ENCODE measurements around the gene RAB7A.

The RAB7A gene

DNA sequence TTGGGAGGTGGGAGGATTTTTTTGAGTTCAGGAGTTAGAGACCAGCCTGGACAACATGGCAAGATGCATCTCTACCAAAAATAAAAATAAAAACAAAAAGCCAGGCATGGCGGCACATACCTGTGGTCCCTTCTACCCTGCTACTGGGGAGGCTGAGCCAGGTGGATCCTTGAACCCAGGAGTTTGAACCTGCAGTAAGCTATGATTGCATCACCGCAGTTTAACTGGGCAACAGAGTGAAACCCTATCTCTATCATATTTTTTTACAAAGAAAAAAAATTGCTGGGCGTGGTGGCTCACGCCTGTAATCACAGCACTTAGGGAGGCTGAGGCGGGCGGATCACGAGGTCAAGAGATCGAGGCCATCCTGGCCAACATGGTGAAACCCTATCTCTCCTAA, 39.5 kb upstream of the RAB7A start:
- TF ChIP-seq, protein P1, sequence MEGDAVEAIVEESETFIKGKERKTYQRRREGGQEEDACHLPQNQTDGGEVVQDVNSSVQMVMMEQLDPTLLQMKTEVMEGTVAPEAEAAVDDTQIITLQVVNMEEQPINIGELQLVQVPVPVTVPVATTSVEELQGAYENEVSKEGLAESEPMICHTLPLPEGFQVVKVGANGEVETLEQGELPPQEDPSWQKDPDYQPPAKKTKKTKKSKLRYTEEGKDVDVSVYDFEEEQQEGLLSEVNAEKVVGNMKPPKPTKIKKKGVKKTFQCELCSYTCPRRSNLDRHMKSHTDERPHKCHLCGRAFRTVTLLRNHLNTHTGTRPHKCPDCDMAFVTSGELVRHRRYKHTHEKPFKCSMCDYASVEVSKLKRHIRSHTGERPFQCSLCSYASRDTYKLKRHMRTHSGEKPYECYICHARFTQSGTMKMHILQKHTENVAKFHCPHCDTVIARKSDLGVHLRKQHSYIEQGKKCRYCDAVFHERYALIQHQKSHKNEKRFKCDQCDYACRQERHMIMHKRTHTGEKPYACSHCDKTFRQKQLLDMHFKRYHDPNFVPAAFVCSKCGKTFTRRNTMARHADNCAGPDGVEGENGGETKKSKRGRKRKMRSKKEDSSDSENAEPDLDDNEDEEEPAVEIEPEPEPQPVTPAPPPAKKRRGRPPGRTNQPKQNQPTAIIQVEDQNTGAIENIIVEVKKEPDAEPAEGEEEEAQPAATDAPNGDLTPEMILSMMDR (IDR thresholded peaks at IDR 0.05), result no peak
- H3K4me3 ChIP-seq, result no peak overlapping the region
- no peak for DNase-seq (ENCODE audit: low spot score)
- H3K27ac ChIP-seq, result no peak overlapping the region

DNA sequence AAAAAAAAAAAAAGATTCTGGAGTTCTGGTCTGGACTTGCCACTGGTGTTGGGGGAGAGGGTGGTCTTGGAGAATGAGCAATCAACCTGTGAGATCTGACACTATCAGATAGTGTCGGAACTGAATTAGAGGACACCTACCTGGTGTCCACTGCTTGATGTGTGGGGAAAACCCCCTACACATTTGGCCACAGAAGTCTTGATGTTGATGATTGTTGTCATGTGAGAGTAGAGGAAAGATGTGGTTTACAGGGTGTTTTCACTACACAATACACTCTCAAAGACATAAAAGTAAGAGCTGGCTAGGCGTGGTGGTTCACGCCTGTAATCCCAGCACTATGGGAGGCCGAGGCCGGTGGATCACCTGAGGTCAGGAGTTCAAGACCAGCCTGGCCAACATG, 36.9 kb upstream of the RAB7A start:
- TF ChIP-seq, protein P1 (IDR thresholded peaks at IDR 0.05), result no peak
- DNase-seq (ENCODE audit: low spot score), result no peak
- Histone ChIP-seq H3K4me3 (no peak overlapping the region), H3K27ac (no peak overlapping the region)

DNA sequence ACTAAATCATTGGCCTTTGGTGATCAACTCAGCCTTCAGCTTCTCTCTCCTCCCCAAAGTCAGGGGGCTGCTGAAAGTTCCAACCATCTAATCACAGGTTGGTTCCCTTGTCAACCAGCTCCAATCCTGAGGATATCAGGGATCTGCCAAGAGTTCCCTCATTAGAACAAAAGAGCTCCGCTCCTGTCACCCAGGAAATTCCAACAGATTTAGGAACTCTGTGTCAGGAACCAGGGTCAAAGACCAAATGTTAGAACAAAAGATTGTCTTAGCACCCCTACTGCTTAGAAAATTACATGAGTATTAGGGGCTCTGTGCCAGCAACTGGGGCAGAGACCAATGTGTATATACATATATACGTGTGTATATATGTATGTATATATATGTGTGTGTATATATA, 32.3 kb upstream of the RAB7A start:
- H3K4me3 ChIP-seq, result no peak overlapping the region
- H3K27ac ChIP-seq, result no peak overlapping the region
- TF ChIP-seq, protein P1 (IDR thresholded peaks at IDR 0.05), result no peak
- no peak for DNase-seq (ENCODE audit: low spot score)

DNA sequence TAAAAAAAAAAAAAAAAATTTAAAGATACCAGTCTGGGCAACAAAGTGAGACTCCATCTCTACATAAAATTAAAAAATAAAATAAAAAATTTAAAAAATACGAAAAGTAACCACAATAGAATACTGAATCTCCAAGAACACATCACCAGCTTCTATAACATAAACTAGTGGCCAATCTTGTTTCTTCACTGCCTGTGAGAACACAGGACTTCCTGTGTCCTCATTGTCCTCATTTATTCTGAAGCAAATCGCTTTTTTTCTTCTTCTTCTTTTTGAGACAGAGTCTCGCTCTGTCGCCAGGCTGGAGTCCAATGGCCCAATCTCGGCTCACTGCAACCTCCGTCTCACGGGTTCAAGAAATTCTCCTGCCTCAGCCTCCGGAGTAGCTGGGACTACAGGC, 28.6 kb upstream of the RAB7A start:
- TF ChIP-seq, protein P1 (IDR thresholded peaks at IDR 0.05), result no peak

DNA sequence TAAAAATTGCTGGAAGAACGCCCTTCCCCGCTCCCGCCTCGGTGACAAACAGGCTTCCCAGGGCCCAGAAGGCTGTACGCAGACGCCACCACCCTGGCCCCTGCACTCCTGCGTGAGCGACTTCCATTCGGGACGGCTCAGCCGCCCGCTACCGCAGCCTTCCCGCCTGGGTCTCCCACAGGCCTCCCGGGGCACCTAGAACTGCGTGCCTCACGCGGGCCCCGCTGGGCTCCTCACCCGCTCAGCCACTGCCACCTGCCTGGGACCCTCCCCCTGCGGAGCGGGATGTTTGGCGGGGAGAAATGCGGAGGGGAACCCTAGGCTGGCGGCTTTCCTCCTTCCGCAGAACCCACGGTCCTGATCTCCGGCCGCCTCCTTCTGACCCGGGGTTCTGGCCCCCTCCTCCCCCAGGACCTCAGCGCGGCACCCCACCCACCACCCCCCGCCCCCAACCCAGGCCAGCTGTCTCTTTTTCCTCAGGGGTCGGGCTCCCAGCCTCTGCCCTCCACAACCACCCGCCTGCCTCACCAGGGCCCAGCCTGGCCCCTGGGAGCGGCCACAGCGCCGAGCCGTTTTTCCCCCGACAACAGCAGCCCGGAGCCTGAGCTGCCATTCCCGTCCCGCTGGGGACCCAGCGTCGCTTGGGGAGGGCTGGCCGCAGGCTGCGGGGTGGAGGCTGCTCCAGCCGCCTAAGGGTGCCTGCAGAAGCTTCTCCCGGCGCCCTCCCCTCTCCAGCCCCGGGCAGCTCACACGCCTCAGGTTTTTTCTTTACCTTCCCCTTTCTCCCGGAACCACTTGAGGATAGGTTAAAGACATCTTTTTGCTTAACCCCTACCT, 27.6 kb upstream of the RAB7A start:
- TF ChIP-seq, protein P1 (IDR thresholded peaks at IDR 0.05), result no peak
- peak overlapping the region; percentile 84 to 87 for H3K27ac ChIP-seq
- H3K4me3 ChIP-seq, result peak overlapping the region; percentile 81
- no peak for DNase-seq (ENCODE audit: low spot score)

More for the DNA sequence above, 28.6 kb upstream of the RAB7A start:
- no peak for DNase-seq (ENCODE audit: low spot score)
- Histone ChIP-seq H3K4me3 (no peak overlapping the region), H3K27ac (no peak overlapping the region)

DNA sequence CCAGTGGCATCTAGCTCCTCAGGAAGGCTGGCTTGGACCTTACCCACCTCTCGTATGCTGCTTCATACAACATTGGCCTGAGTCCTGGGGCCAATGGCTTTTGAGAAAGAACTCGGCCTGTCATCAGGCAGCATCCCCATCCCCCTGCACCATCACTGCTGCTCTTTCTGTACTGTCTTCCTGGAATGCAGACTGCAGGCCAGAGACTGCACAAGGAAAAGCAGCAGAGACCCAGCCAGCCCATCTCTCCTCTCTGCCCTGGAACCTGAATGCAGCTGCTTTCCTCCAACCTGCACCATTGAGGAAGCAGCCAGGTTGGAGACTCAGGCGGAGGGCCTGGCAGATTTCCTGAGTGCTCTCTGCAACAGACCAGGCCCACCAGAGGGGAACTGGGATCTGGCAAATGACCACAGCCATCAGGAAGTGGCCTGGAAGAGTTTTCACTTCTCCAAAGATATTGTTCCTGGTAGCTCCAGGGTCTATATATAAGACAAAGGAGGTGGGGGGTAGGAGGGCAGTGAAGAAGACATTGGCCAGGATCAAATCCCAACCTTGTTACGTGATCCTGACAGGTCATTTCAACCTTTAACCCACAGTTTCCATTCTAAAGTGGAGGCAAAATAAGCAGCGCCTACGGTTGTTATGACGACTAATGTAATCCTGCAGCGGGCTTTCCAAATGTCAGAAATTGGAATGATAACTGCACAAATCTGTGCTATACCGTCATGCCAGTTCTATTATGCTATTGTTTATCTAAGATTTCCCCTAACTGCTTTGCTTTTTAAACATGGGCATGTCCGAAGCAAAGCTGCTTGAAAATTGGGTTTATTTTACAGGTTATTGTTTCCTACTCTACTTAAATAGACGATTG, 24.4 kb upstream of the RAB7A start:
- TF ChIP-seq, protein P1 (IDR thresholded peaks at IDR 0.05), result no peak
- Histone ChIP-seq H3K4me3 (no peak overlapping the region), H3K27ac (no peak overlapping the region)
- no peak for DNase-seq (ENCODE audit: low spot score)

All from coronary artery (tissue), 2 donors.